ENCODE data around the gene CPD.

Gene CPD

GRCh38 chr17:30514895-30515596, 136.3 kb downstream of the CPD start:
- WGBS = 97% methylated on average over 3 of the region's 3 CpGs

GRCh38 chr17:30517786-30518185, 139.1 kb downstream of the CPD start:
- Histone ChIP-seq H3K27ac (ENCODE audit: low read depth, low read length) (no peak overlapping the region), H3K4me3 (ENCODE audit: low read length) (no peak overlapping the region), H3K9ac (ENCODE audit: low read depth, low read length) (no peak overlapping the region), H3K4me1 (ENCODE audit: insufficient read depth, low read length) (no peaks in the 10 kb centered on the region), H3K36me3 (ENCODE audit: insufficient read depth, low read length) (peaks cover 83% of the 10 kb centered on the region), H3K9me3 (ENCODE audit: insufficient read depth, low read depth, low read length) (peaks cover 14% of the 10 kb centered on the region), H3K27me3 (ENCODE audit: insufficient read depth, low read length) (no peaks in the 10 kb centered on the region)
- WGBS = 93% methylated on average over 1 of the region's 1 CpG

More at GRCh38 chr17:30514895-30515596, 136.3 kb downstream of the CPD start:
- Histone ChIP-seq H3K27ac (ENCODE audit: low read depth, low read length) (no peak overlapping the region), H3K9ac (ENCODE audit: low read depth, low read length) (no peak overlapping the region), H3K4me1 (ENCODE audit: insufficient read depth, low read length) (no peaks in the 10 kb centered on the region), H3K9me3 (ENCODE audit: insufficient read depth, low read depth, low read length) (no peaks in the 10 kb centered on the region), H3K36me3 (ENCODE audit: insufficient read depth, low read length) (peaks cover 75% of the 10 kb centered on the region), H3K27me3 (ENCODE audit: insufficient read depth, low read length) (no peaks in the 10 kb centered on the region), H3K4me3 (ENCODE audit: low read length) (no peak overlapping the region)

- Histone ChIP-seq H3K4me1 (ENCODE audit: insufficient read depth, low read length) (no peaks in the 10 kb centered on the region), H3K27me3 (ENCODE audit: insufficient read depth, low read length) (no peaks in the 10 kb centered on the region), H3K9ac (ENCODE audit: low read depth, low read length) (no peak overlapping the region), H3K36me3 (ENCODE audit: insufficient read depth, low read length) (peaks cover 71% of the 10 kb centered on the region), H3K9me3 (ENCODE audit: insufficient read depth, low read depth, low read length) (peaks cover 14% of the 10 kb centered on the region), H3K4me3 (ENCODE audit: low read length) (no peak overlapping the region), H3K27ac (ENCODE audit: low read depth, low read length) (no peak overlapping the region)
- 95% methylated on average over 5 of the region's 5 CpGs for WGBS
Measured at GRCh38 chr17:30519166-30519565, 140.4 kb downstream of the CPD start.

All from HUES64 (cell line).